Body of pancreas (tissue), 4 donors: Measurements from ENCODE around the gene CD24.

Experiments
- CTCF ChIP-seq, 7 experiments: fragments of 450-650 bp in 4 of 7; fragments of 200-600 bp in 3 of 7; sonication (generic) in 3 of 7; IDR thresholded peaks; one replicate each; pipeline ENCODE4 v1.5.1; 2016 to 2019; ENCODE audit warnings: antibody characterized with exemption in 7 of 7
- POLR2A ChIP-seq, 3 donors: fragments of 450-650 bp; IDR thresholded peaks; one replicate each; pipeline ENCODE4 v1.6.1; 2016; ENCODE audit warnings: antibody characterized with exemption in 3 of 3, mild to moderate bottlenecking in 2 of 3

GRCh38 chr6:106922626-106923025, 51.9 kb downstream of the CD24 start:
- TF ChIP-seq POLR2A (IDR thresholded peaks at IDR 0.05) = no peak
- TF ChIP-seq CTCF (IDR thresholded peaks at IDR 0.05) = no peak
